A549 treated with AZD9567 at 1 μM for 4 hours (cell line): Measurements from ENCODE around the gene DBH. TPM values are rescaled to one million over a fixed set of nuclear protein-coding genes. Genes with fewer than 3 reads are reported as not detected.

Source experiments
- total RNA-seq: library from RNA; stranded (reverse); fragments of 200-300 nt; extraction: Qiagen RNA extraction; gene quantifications from 5 replicates; pipeline ENCODE4 v1.2.3, GENCODE V29; 2022; ENCODE audit not compliant: insufficient read depth

Gene DBH
- not detected in 5 replicates for total RNA-seq

DNA sequence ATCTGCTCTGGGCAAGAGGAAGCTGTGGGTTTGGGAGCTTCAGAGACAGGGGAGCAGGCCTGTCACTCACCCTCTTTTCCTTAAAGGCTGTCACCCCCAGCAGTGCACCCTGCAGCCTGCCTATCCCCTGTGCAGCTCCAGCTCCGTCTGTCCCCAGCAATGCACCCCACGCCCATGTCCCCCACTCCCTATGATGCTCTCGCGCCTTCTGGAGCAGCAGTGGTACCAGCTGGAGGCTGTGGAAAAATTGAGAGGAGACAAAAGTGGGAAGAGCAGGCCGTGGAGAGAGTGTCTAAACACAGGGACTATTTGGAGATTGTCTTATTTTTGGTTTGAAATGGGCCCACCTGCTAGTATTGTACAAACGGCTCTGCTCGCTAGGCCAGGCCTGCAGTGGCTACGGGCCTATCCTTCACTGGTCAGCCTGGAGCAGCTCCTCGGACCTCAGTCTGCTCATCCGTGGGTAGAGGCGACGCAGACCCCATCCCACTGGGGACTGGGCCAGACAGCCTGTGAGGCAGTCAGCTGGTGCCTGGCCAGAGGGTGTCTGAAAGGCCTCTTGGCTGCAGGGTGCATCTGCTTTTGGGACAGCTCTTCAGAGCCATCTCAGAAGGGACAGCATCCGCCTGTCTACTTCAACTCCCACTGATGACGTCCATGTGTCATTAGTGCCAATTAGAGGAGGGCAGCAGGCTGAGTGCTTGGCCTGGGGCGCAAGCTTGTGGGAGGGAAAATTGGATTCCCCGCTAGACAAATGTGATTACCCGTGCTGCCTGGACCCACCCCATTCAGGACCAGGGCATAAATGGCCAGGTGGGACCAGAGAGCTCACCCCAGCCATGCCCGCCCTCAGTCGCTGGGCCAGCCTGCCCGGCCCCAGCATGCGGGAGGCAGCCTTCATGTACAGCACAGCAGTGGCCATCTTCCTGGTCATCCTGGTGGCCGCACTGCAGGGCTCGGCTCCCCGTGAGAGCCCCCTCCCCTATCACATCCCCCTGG is at the start of gene DBH:
Gene DBH (plus strand): TSS at position 831 of the 999 bp plus-strand sequence. CDS start 9 bp downstream, at position 840.

DNA sequence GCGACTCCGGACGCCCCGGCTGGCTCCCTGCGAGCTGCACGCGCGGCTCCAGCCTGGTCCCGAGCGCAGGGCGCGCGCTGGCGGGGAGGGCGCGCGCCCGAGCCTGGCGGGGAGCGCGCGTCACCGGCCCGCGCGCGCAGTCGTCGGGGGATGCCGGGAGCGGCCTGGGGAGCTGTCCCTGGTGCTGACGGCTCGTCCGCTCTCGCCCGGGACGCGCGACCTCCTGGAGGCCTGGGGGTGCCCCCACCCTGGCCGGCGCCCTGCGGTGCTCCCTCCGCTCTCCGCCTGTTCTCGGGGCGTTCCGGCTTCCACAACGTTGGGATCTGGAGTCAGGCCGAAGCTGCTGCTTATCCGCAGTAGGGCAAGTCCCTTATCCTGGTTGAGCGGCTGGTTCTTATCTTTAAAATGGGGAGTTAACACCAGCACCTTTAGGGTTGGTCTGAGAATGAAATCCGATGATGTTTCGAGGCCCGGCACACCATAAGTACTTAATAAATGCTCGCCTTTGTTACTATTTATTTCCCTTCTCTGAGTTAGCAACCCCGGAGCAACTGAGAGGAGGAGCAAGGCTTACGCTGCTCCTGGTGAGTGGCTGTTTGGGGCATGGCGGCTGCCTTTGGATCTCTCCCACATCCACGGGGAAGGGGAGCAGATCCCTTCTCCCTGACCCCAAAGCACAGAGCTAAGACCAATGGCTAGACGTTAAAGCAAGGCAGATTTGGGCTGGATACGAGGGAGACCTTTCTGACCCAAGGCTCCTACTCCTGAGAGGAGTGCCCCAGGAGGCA is 26.7 kb upstream of the DBH start, which contains the start of gene FAM163B:
Gene FAM163B (minus strand): TSS at position 79 of the 788 bp plus-strand sequence. CDS start 29,166 bp downstream, outside the sequence.

Other genes with a start within 250 kb of the DBH start
- 32.2 to 36.8 TPM (median 33.9 TPM) in 5 replicates for gene REXO4, start 218.4 kb upstream of the DBH start, total RNA-seq
- 0.46 to 3.2 TPM (median 0.55 TPM) in 5 replicates for gene ADAMTS13, start 214.0 kb upstream of the DBH start, total RNA-seq
- gene CACFD1, start 176.4 kb upstream of the DBH start, total RNA-seq = 4.1 to 5.8 TPM (median 4.6 TPM) in 5 replicates
- 18.5 to 22.2 TPM (median 21.0 TPM) in 5 replicates for gene SLC2A6, start 157.3 kb upstream of the DBH start, total RNA-seq
- not detected in 5 replicates for gene MYMK, start 111.4 kb upstream of the DBH start, total RNA-seq
- 0.05 TPM in 1 of 5 replicates, not detected in the others for gene ADAMTSL2, start 101.7 kb upstream of the DBH start, total RNA-seq
- gene FAM163B, start 27.0 kb upstream of the DBH start, total RNA-seq = not detected in 5 replicates
- gene SARDH, start 102.0 kb downstream of the DBH start, total RNA-seq = 0.09 to 0.13 TPM (median 0.11 TPM) in 4 of 5 replicates, not detected in the other